ENCODE measurements around the gene RPS21.
"Not testable (repeated sequence)": the region's sequence is repeated elsewhere in the genome, so short reads cannot be mapped to it uniquely, and the experiment has no call there.

The RPS21 gene

DNA sequence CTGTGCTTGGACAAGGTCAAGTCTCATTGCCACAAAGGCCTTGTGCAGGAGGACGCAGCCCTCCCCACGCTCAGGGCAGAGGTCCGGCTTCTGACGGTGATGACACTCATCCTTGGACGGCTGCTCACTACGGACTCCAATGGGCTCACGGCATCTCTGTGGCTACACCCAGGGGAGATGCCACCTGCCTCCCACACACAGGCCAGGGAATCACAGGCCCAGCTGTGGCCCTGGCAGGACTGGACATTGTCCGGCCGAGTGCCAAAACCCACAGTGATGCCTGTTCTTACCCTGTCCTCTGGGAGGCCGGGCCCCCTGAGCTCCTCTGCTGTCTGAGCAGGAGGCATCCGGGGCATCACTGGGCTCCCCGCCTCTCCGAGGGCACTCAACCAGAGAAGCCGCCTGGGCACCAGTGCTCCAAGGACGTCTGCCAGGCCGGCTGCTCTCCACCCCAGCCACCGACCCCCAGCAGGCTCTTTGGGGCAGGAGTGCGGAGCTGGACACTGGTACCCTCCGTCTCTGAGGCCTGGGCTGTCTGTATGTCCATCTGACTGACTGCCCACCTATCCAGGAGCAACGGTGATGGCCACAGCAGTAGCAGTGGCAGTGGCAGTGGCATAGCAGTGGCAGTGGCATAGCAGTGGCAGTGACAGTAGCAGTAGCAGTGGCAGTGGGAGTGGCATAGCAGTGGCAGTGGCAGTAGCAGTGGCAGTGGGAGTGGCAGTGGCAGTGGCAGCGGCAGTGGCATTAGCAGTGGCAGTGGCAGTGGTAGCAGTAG, 38.6 kb downstream of the RPS21 start:
- TF ChIP-seq BACH2 (CRISPR knock-in tag; IDR thresholded peaks at IDR 0.05; ENCODE audit: borderline replicate concordance) (no peak), OSR1 (CRISPR knock-in tag; IDR thresholded peaks at IDR 0.05) (no peak), ZFP3 (CRISPR knock-in tag; IDR thresholded peaks at IDR 0.05) (no peak), ZNF565 (CRISPR knock-in tag; conservative IDR thresholded peaks at IDR 0.05; ENCODE audit: low read depth) (no peak), CSDC2 (CRISPR knock-in tag; IDR thresholded peaks at IDR 0.05) (no peak), RARB (CRISPR knock-in tag; IDR thresholded peaks at IDR 0.05) (no peak), ZFP30 (CRISPR knock-in tag; IDR thresholded peaks at IDR 0.05) (no peak), ZC3H10 (CRISPR knock-in tag; IDR thresholded peaks at IDR 0.05) (no peak), PPARA (CRISPR knock-in tag; IDR thresholded peaks at IDR 0.05; ENCODE audit: borderline replicate concordance) (no peak), SNAI2 (CRISPR knock-in tag; IDR thresholded peaks at IDR 0.05) (no peak), ARNTL (CRISPR knock-in tag; IDR thresholded peaks at IDR 0.05; ENCODE audit: borderline replicate concordance, low read depth) (no peak), ISL1 (CRISPR knock-in tag; IDR thresholded peaks at IDR 0.05) (no peak), ZNF8 (CRISPR knock-in tag; IDR thresholded peaks at IDR 0.05) (no peak), TCF4 (CRISPR knock-in tag; IDR thresholded peaks at IDR 0.05; ENCODE audit: borderline replicate concordance) (no peak)
- TF ChIP-seq, protein P1, sequence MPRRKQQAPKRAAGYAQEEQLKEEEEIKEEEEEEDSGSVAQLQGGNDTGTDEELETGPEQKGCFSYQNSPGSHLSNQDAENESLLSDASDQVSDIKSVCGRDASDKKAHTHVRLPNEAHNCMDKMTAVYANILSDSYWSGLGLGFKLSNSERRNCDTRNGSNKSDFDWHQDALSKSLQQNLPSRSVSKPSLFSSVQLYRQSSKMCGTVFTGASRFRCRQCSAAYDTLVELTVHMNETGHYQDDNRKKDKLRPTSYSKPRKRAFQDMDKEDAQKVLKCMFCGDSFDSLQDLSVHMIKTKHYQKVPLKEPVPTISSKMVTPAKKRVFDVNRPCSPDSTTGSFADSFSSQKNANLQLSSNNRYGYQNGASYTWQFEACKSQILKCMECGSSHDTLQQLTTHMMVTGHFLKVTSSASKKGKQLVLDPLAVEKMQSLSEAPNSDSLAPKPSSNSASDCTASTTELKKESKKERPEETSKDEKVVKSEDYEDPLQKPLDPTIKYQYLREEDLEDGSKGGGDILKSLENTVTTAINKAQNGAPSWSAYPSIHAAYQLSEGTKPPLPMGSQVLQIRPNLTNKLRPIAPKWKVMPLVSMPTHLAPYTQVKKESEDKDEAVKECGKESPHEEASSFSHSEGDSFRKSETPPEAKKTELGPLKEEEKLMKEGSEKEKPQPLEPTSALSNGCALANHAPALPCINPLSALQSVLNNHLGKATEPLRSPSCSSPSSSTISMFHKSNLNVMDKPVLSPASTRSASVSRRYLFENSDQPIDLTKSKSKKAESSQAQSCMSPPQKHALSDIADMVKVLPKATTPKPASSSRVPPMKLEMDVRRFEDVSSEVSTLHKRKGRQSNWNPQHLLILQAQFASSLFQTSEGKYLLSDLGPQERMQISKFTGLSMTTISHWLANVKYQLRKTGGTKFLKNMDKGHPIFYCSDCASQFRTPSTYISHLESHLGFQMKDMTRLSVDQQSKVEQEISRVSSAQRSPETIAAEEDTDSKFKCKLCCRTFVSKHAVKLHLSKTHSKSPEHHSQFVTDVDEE (CRISPR knock-in tag; IDR thresholded peaks at IDR 0.05) = no peak
- TF ChIP-seq, protein P2, sequence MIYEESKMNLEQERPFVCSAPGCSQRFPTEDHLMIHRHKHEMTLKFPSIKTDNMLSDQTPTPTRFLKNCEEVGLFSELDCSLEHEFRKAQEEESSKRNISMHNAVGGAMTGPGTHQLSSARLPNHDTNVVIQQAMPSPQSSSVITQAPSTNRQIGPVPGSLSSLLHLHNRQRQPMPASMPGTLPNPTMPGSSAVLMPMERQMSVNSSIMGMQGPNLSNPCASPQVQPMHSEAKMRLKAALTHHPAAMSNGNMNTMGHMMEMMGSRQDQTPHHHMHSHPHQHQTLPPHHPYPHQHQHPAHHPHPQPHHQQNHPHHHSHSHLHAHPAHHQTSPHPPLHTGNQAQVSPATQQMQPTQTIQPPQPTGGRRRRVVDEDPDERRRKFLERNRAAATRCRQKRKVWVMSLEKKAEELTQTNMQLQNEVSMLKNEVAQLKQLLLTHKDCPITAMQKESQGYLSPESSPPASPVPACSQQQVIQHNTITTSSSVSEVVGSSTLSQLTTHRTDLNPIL (CRISPR knock-in tag; IDR thresholded peaks at IDR 0.05; ENCODE audit: low read depth) = no peak
- TF ChIP-seq, protein P3, sequence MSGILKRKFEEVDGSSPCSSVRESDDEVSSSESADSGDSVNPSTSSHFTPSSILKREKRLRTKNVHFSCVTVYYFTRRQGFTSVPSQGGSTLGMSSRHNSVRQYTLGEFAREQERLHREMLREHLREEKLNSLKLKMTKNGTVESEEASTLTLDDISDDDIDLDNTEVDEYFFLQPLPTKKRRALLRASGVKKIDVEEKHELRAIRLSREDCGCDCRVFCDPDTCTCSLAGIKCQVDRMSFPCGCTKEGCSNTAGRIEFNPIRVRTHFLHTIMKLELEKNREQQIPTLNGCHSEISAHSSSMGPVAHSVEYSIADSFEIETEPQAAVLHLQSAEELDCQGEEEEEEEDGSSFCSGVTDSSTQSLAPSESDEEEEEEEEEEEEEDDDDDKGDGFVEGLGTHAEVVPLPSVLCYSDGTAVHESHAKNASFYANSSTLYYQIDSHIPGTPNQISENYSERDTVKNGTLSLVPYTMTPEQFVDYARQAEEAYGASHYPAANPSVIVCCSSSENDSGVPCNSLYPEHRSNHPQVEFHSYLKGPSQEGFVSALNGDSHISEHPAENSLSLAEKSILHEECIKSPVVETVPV (CRISPR knock-in tag; IDR thresholded peaks at IDR 0.05) = no peak

DNA sequence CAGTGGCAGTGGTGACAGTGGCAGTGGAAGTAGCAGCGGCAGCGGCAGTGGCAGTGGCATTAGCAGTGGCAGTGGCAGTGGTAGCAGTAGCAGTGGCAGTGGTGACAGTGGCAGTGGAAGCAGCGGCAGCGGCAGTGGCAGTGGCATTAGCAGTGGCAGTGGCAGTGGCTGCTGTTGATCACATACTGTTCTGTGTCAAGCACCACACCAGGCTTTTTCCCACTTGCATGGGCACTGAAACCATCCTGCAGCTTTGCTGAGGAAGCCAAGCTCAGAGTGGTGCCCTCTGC, 39.1 kb downstream of the RPS21 start:
- not testable (repeated sequence) for ATAC-seq

More for the DNA sequence above, 38.6 kb downstream of the RPS21 start:
- ATAC-seq = no peak

DNA sequence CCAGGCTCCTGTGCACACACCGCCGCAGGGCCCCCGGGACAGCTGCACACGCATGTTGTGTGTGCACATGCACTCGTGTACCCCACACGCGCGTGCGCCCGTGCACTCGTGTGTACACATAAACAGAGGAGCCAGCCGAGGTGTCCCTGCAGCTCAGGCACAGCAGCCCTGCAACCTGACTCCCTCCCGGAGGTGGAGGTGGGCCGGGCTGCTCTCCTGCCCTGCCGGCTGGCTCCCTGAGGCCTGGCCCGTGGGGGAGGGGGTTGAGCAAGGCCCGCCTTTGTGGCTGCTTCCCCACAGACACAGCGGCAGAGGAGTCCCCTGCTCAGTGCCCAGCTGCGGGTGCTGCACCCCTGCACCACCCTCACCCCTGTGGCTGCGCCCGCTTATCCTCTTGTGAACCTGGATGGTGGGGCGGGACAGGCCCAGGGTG, 39.8 kb downstream of the RPS21 start:
- ATAC-seq = no peak
- TF ChIP-seq ZFP30 (CRISPR knock-in tag; IDR thresholded peaks at IDR 0.05) = no peak
- no peak for TF ChIP-seq TOX (CRISPR knock-in tag; IDR thresholded peaks at IDR 0.05; ENCODE audit: borderline replicate concordance)
- no peak for TF ChIP-seq PPARA (CRISPR knock-in tag; IDR thresholded peaks at IDR 0.05; ENCODE audit: borderline replicate concordance)
- TF ChIP-seq ZNF70 (CRISPR knock-in tag; IDR thresholded peaks at IDR 0.05) = no peak
- TF ChIP-seq ESRRG (CRISPR knock-in tag; IDR thresholded peaks at IDR 0.05) = no peak
- no peak for TF ChIP-seq TCF4 (CRISPR knock-in tag; IDR thresholded peaks at IDR 0.05; ENCODE audit: borderline replicate concordance)
- TF ChIP-seq RARB (CRISPR knock-in tag; IDR thresholded peaks at IDR 0.05) = no peak
- TF ChIP-seq, protein P4, sequence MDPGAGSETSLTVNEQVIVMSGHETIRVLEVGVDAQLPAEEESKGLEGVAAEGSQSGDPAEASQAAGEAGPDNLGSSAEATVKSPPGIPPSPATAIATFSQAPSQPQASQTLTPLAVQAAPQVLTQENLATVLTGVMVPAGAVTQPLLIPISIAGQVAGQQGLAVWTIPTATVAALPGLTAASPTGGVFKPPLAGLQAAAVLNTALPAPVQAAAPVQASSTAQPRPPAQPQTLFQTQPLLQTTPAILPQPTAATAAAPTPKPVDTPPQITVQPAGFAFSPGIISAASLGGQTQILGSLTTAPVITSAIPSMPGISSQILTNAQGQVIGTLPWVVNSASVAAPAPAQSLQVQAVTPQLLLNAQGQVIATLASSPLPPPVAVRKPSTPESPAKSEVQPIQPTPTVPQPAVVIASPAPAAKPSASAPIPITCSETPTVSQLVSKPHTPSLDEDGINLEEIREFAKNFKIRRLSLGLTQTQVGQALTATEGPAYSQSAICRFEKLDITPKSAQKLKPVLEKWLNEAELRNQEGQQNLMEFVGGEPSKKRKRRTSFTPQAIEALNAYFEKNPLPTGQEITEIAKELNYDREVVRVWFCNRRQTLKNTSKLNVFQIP (CRISPR knock-in tag; IDR thresholded peaks at IDR 0.05; ENCODE audit: borderline replicate concordance, low read depth) = no peak
- TF ChIP-seq ARNTL (CRISPR knock-in tag; IDR thresholded peaks at IDR 0.05; ENCODE audit: borderline replicate concordance, low read depth) = no peak
- no peak for TF ChIP-seq OSR1 (CRISPR knock-in tag; IDR thresholded peaks at IDR 0.05)
- TF ChIP-seq ZNF8 (CRISPR knock-in tag; IDR thresholded peaks at IDR 0.05) = no peak
- no peak for TF ChIP-seq ZC3H10 (CRISPR knock-in tag; IDR thresholded peaks at IDR 0.05)
- no peak for TF ChIP-seq ZFP3 (CRISPR knock-in tag; IDR thresholded peaks at IDR 0.05)
- no peak for TF ChIP-seq ISL1 (CRISPR knock-in tag; IDR thresholded peaks at IDR 0.05)
- no peak for TF ChIP-seq GLIS3 (CRISPR knock-in tag; IDR thresholded peaks at IDR 0.05)
- TF ChIP-seq BACH2 (CRISPR knock-in tag; IDR thresholded peaks at IDR 0.05; ENCODE audit: borderline replicate concordance) = no peak
- TF ChIP-seq, protein P1 (CRISPR knock-in tag; IDR thresholded peaks at IDR 0.05) = no peak

Measured in SK-N-SH treated with all-trans-retinoic acid at 6 μM for 48 hours (cell line).